ENCODE results near the gene CNTRL.
"Not testable (repeated sequence)": the region's sequence is repeated elsewhere in the genome, so short reads cannot be mapped to it uniquely, and the experiment has no call there.

The CNTRL gene, protein sequence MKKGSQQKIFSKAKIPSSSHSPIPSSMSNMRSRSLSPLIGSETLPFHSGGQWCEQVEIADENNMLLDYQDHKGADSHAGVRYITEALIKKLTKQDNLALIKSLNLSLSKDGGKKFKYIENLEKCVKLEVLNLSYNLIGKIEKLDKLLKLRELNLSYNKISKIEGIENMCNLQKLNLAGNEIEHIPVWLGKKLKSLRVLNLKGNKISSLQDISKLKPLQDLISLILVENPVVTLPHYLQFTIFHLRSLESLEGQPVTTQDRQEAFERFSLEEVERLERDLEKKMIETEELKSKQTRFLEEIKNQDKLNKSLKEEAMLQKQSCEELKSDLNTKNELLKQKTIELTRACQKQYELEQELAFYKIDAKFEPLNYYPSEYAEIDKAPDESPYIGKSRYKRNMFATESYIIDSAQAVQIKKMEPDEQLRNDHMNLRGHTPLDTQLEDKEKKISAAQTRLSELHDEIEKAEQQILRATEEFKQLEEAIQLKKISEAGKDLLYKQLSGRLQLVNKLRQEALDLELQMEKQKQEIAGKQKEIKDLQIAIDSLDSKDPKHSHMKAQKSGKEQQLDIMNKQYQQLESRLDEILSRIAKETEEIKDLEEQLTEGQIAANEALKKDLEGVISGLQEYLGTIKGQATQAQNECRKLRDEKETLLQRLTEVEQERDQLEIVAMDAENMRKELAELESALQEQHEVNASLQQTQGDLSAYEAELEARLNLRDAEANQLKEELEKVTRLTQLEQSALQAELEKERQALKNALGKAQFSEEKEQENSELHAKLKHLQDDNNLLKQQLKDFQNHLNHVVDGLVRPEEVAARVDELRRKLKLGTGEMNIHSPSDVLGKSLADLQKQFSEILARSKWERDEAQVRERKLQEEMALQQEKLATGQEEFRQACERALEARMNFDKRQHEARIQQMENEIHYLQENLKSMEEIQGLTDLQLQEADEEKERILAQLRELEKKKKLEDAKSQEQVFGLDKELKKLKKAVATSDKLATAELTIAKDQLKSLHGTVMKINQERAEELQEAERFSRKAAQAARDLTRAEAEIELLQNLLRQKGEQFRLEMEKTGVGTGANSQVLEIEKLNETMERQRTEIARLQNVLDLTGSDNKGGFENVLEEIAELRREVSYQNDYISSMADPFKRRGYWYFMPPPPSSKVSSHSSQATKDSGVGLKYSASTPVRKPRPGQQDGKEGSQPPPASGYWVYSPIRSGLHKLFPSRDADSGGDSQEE (N-terminal part only)

DNA sequence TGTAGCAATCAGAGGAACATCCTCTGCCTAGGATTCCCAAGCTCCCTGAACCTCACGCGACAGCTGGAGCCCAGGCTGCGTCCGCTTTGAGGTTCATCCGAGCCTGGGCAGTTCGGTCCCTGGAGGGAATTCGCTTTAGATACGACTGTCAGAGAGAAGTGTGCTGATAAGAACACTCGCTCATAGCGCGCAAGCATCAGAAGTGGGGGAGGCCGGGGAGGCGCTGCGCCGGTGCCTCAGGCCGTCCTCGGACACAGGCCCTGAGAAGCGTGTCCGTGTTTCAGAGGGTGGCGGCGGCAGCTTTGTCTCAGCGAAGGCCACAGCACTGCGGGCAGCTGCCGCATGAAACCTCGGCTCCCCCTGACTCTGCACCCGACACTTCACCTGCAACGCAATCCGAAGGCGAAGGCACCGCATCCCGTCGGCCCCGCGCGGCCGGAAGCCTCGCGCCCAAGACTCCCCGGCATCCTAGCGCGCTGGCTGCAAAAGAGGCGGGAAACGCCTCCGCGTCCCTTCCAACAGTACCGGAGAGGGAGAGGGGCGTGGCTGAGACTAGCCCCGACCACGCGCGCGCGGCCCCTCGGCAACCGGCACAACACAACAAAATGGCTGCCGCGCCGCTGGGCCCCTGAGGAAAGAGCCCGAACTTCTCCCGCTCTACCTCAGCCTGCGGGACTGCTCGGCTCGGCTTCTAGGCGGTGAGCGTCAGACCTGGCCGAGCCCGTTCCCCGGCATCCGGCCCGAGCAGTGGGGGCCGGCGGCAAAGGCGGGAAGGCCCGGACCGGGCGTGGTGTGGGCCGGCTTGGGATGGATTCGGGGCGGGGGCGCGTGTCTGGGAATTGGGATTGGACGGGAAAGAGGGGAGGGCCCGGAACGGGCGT is at the start of gene CNTRL:
CNTRL (plus strand) TSS at position 586 of the 881 bp plus-strand sequence. CDS start 13,372 bp downstream, outside the sequence.
- DNase-seq (ENCODE audit: low read depth in 2 of 2): peak; percentile 56 to 70

GRCh38 chr9:121026260-121026691 is 48.5 kb upstream of the CNTRL start:
- DNase-seq (ENCODE audit: low read depth in 2 of 2): no peak

DNA sequence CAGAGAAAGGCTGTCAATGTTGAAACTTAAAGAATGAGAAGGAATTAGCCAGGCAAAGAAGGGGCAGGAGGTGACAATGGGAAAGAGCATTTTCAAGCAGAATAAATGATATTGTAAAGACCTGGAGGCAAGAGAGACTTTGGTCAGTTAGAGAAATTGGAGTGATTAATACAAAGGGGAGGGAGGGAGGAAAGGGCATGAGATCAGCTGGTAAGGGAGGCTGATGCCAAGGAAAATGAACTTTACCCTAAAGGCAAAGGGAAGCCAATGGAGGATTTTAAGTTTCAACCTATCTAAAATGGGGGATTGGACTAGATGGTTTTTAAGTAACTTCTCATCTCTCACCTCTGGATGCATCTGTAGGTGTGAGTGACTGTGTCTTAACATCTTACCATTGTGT is 48.0 kb upstream of the CNTRL start:
- DNase-seq (ENCODE audit: low read depth in 2 of 2): no peak

DNA sequence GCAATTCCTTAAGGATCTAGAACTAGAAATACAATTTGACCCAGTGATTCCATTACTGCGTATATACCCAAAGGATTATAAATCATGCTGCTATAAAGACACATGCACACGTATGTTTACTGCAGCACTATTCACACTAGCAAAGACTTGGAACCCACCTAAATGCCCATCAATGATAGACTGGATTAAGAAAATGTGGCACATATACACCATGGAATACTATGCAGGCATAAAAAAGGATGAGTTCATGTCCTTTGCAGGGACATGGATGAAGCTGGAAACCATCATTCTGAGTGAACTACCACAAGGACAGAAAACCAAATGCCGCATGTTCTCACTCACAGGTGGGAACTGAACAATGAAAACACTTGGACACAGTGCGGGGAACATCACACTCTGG is 46.5 kb upstream of the CNTRL start:
- not testable (repeated sequence) for DNase-seq (ENCODE audit: low read depth in 2 of 2)

DNA sequence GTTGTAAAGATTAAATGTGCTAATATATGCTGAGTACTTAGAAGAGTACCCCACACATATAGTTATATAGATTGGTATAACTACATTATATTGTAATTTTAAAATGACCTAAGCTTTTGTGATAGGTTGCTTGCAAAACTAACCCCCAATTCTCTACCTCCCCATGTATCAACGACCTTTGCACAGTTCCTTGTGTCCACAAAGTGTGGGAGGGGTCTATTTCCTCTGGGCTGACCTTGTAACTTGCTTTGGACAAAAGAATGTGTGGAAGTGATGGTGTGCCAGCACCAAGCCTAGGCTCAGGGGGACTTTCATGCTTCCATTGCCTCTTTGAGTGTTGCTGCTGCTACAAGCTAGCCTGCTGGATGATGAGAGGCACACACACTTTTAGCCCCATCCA is 45.3 kb upstream of the CNTRL start:
- no peak for DNase-seq (ENCODE audit: low read depth in 2 of 2)

- DNase-seq (ENCODE audit: low read depth in 2 of 2): no peak
Measured at GRCh38 chr9:121034529-121034928, 40.2 kb upstream of the CNTRL start.

- not testable (repeated sequence) for DNase-seq (ENCODE audit: low read depth in 2 of 2)
Measured at GRCh38 chr9:121035717-121036116, 39.0 kb upstream of the CNTRL start.

DNA sequence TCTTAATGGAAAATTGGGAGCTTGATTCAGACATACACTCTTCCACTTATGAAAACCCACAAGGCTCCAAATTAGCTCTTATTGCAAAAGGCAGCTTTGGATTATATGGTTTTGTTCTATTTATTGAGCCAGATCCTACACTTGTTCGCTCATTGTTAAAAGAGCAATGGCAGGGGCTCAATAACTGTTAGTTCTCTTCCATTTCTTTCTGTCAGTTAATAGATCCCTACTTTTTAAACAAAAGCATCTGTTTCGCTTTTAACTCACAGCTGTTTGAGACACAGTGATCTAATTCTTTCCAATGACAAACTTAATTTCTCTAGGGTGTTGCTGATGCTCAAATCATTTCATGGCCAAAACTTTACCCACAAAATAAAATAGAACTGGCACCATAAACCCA is 36.4 kb upstream of the CNTRL start:
- no peak for DNase-seq (ENCODE audit: low read depth in 2 of 2)

DNA sequence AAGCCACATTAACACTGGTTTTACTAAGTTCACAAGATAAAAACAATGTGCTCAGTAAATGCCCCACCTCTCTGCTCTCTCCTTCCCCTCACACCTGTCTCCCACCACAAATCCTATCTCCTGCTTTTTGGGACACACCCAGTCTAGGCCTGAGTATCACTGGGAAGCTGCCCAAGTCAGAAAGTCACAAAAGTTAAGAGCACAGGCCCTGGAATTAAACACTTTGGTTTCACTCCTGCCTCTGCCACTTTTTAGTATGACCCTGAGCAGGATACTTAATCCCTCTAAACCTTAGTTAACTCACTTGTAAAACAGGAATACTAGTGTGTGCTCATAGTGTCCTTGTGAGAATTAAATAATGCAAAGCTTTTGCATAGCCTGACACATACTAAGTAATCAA is 36.0 kb upstream of the CNTRL start:
- DNase-seq (ENCODE audit: low read depth in 2 of 2): no peak

- DNase-seq (ENCODE audit: low read depth in 2 of 2): no peak
Measured at GRCh38 chr9:121048175-121048574, 26.6 kb upstream of the CNTRL start.

- DNase-seq (ENCODE audit: low read depth in 2 of 2): no peak
Measured at GRCh38 chr9:121048618-121049017, 26.1 kb upstream of the CNTRL start.

DNA sequence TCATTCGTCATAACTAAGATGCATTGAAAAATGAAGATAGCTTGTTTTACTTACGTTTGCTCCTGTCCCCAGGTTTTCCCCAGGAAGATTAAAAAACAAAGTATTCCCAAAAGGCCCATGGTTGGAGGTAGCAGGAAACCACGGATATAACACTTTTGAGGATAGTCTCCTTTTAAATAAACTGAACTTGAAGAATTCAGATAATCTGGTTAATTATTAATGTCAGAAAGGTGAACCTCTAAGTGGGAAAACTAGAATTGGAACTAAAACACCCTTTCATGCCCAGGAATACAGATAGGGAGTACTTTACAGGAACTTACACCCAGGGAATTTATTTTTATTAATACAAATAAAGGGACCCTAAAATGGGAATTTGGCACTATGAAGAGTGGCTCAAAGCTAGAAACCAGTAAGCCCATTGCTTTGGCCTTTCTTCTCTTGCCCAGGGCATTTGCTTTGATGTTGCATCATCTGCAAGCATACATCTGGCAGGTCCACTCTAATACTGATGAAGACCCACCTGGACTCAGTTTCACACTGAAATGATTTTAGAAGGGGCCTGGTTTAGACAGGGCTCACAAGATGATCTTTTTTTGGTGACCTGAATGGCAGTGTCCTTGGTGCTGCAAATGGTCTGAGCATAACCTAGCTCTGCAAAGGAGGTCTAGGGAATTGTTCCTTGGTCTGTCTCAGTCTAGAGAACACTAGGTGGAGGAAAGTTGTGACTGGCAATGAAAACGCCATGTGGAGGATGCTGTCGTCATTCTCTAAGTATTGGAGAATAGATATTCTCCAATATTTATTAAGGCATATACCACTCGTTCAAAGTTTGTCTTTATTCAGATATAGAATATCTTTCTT is 24.4 kb upstream of the CNTRL start, which contains the start of gene C5:
C5 (minus strand) TSS at position 148 of the 861 bp plus-strand sequence; CDS start at position 119, 29 bp downstream.
- DNase-seq (ENCODE audit: low read depth in 2 of 2): no peak

DNA sequence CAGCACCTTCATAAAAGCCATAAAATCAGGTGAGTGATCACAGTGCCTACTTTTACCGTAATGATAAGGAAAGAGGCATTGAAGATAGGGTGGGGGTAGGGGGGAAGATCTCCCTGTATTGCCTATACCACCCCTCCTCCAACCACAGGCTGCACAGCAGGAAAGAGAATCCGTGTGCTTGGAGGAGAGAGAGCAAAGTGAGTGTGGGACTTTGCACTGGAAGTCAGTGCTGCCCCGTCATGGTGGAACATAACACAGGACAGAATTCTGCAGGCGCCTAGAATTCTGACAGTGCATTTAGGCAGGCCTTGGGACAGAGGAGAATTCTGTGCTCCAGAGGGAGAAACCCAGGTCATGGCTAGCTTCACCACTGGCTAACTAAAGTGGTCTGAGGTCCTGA is 21.2 kb upstream of the CNTRL start:
- no peak for DNase-seq (ENCODE audit: low read depth in 2 of 2)

GRCh38 chr9:121055642-121056143 is 19.1 kb upstream of the CNTRL start:
- no peak for DNase-seq (ENCODE audit: low read depth in 2 of 2)

GRCh38 chr9:121057821-121058220 is 16.9 kb upstream of the CNTRL start:
- DNase-seq (ENCODE audit: low read depth in 2 of 2): no peak

GRCh38 chr9:121059513-121059912 is 15.2 kb upstream of the CNTRL start:
- DNase-seq (ENCODE audit: low read depth in 2 of 2): no peak

- DNase-seq (ENCODE audit: low read depth in 2 of 2): no peak
Measured at GRCh38 chr9:121059998-121060636, 14.6 kb upstream of the CNTRL start.

- no peak for DNase-seq (ENCODE audit: low read depth in 2 of 2)
Measured at GRCh38 chr9:121066850-121067249, 7.9 kb upstream of the CNTRL start.

DNA sequence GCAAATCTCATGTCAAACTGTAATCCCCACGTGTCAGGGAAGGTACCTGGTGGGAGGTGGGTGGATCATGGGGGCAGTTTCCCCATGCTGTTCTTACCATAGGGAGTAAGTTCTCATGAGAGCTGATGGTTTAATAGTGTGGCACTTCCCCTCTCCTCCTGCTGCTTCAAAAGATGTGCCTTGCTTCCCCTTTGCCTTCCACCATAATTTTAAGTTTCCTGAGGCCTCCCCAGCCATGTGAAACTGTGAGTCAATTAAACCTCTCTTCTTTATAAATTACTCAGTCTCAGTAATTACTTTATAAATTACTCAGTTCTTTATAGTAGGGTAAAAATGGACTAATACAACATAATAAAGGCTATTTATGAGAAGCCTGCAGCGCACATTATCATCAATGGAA is 7.1 kb upstream of the CNTRL start:
- no peak for DNase-seq (ENCODE audit: low read depth in 2 of 2)
